ENCODE data around the gene ACHE. TPM values are rescaled to one million over a fixed set of nuclear protein-coding genes. Genes with fewer than 3 reads are reported as not detected.

The ACHE gene
- polyA plus RNA-seq, 1 donor from 2014 or later, result not detected

GRCh38 chr7:100882785-100883526, 12.7 kb downstream of the ACHE start:
- Mint-ChIP-seq H3K27ac (no peak overlapping the region), H3K27me3 (peaks cover 1% of the 10 kb centered on the region), H3K36me3 (peaks cover 16% of the 10 kb centered on the region), H3K4me3 (no peak overlapping the region), H3K9me3 (no peaks in the 10 kb centered on the region), H3K4me1 (peaks cover 30 to 35% (median 32%) of the 10 kb centered on the region in 3 donors)

GRCh38 chr7:100882201-100882600, 13.5 kb downstream of the ACHE start:
- Mint-ChIP-seq H3K9me3 (no peaks in the 10 kb centered on the region), H3K4me3 (no peak overlapping the region), H3K4me1 (peaks cover 23 to 31% (median 28%) of the 10 kb centered on the region in 3 donors), H3K27me3 (no peaks in the 10 kb centered on the region), H3K36me3 (peaks cover 10% of the 10 kb centered on the region), H3K27ac (no peak overlapping the region)

- H3K27me3 Mint-ChIP-seq, result no peaks in the 10 kb centered on the region
- no peak overlapping the region for H3K27ac Mint-ChIP-seq
- peaks cover 22 to 29% (median 27%) of the 10 kb centered on the region in 3 donors for H3K4me1 Mint-ChIP-seq
- H3K9me3 Mint-ChIP-seq, result peaks cover 0 to 2% (median 0%) of the 10 kb centered on the region in 3 donors
- peaks cover 8% of the 10 kb centered on the region for H3K36me3 Mint-ChIP-seq
- H3K4me3 Mint-ChIP-seq, result peak overlapping the region in 3 of 4 donors; percentile 43 to 75 (median 73)
Observed at GRCh38 chr7:100881136-100881535, 14.6 kb downstream of the ACHE start.

GRCh38 chr7:100880645-100881044, 15.0 kb downstream of the ACHE start:
- H3K27ac Mint-ChIP-seq, result peak overlapping the region in 1 of 3 donors; percentile 59
- H3K36me3 Mint-ChIP-seq, result peaks cover 8% of the 10 kb centered on the region
- H3K4me1 Mint-ChIP-seq, result peaks cover 24 to 29% (median 26%) of the 10 kb centered on the region in 3 donors
- no peaks in the 10 kb centered on the region for H3K27me3 Mint-ChIP-seq
- peak overlapping the region in 3 of 4 donors; percentile 28 to 81 (median 73) for H3K4me3 Mint-ChIP-seq
- peaks cover 0 to 2% (median 0%) of the 10 kb centered on the region in 3 donors for H3K9me3 Mint-ChIP-seq

GRCh38 chr7:100879685-100880261, 15.9 kb downstream of the ACHE start:
- H3K36me3 Mint-ChIP-seq, result peaks cover 6% of the 10 kb centered on the region
- peaks cover 0 to 2% (median 0%) of the 10 kb centered on the region in 3 donors for H3K9me3 Mint-ChIP-seq
- H3K27ac Mint-ChIP-seq, result no peak overlapping the region
- H3K27me3 Mint-ChIP-seq, result no peaks in the 10 kb centered on the region
- peaks cover 26 to 33% (median 26%) of the 10 kb centered on the region in 3 donors for H3K4me1 Mint-ChIP-seq
- peak overlapping the region in 1 of 4 donors; percentile 67 for H3K4me3 Mint-ChIP-seq

GRCh38 chr7:100878685-100879084, 17.0 kb downstream of the ACHE start:
- H3K27ac Mint-ChIP-seq, result peak overlapping the region in 2 of 3 donors; percentile 43 to 73
- no peaks in the 10 kb centered on the region for H3K27me3 Mint-ChIP-seq
- peak overlapping the region in 3 of 4 donors; percentile 46 to 67 (median 52) for H3K4me3 Mint-ChIP-seq
- peaks cover 25 to 38% (median 30%) of the 10 kb centered on the region in 3 donors for H3K4me1 Mint-ChIP-seq
- H3K9me3 Mint-ChIP-seq, result peaks cover 0 to 4% (median 0%) of the 10 kb centered on the region in 3 donors
- H3K36me3 Mint-ChIP-seq, result peaks cover 3% of the 10 kb centered on the region

- Mint-ChIP-seq H3K27me3 (no peaks in the 10 kb centered on the region), H3K9me3 (peaks cover 0 to 4% (median 0%) of the 10 kb centered on the region in 3 donors), H3K4me1 (peaks cover 25 to 39% (median 32%) of the 10 kb centered on the region in 3 donors), H3K4me3 (peak overlapping the region in 1 of 4 donors; percentile 67), H3K27ac (peak overlapping the region in 2 of 3 donors; percentile 43 to 73), H3K36me3 (peaks cover 3% of the 10 kb centered on the region)
Observed at GRCh38 chr7:100878013-100878412, 17.7 kb downstream of the ACHE start.

- Mint-ChIP-seq H3K36me3 (peaks cover 6% of the 10 kb centered on the region), H3K9me3 (peaks cover 0 to 4% (median 0%) of the 10 kb centered on the region in 3 donors), H3K27ac (peak overlapping the region; percentile 97 to 99 (median 98)), H3K4me3 (peak overlapping the region; percentile 98 to 100 (median 99)), H3K27me3 (no peaks in the 10 kb centered on the region), H3K4me1 (peaks cover 25 to 38% (median 28%) of the 10 kb centered on the region in 3 donors)
Observed at GRCh38 chr7:100875356-100875751, 20.3 kb downstream of the ACHE start.

GRCh38 chr7:100874577-100875355, 20.9 kb downstream of the ACHE start, which contains the start of gene SRRT:
Gene SRRT (plus strand): TSS chr7:100875103. CDS start chr7:100875591, 488 bp downstream.
- Mint-ChIP-seq H3K27ac (peak within 1 kb of the TSS; percentile 97 to 99 (median 98)), H3K27me3 (no peaks in the 10 kb centered on the region), H3K4me1 (peaks cover 25 to 35% (median 25%) of the 10 kb centered on the region in 3 donors), H3K4me3 (peak within 1 kb of the TSS; percentile 98 to 100 (median 99)), H3K36me3 (peaks cover 5% of the 10 kb centered on the region), H3K9me3 (peaks cover 0 to 4% (median 0%) of the 10 kb centered on the region in 3 donors)

- Mint-ChIP-seq H3K4me3 (peak overlapping the region; percentile 98 to 100 (median 99)), H3K9me3 (peaks cover 0 to 4% (median 0%) of the 10 kb centered on the region in 3 donors), H3K36me3 (peaks cover 3% of the 10 kb centered on the region), H3K27me3 (no peaks in the 10 kb centered on the region), H3K27ac (peak overlapping the region; percentile 97 to 99 (median 98)), H3K4me1 (peaks cover 24 to 32% (median 25%) of the 10 kb centered on the region in 3 donors)
Observed at GRCh38 chr7:100874300-100874576, 21.4 kb downstream of the ACHE start.

GRCh38 chr7:100873599-100874299, 21.9 kb downstream of the ACHE start:
- Mint-ChIP-seq H3K4me1 (peaks cover 23 to 32% (median 25%) of the 10 kb centered on the region in 3 donors), H3K27me3 (no peaks in the 10 kb centered on the region), H3K36me3 (peaks cover 3% of the 10 kb centered on the region), H3K27ac (peak overlapping the region; percentile 97 to 99 (median 98)), H3K9me3 (peaks cover 0 to 4% (median 0%) of the 10 kb centered on the region in 3 donors), H3K4me3 (peak overlapping the region; percentile 43 to 99 (median 82))

- Mint-ChIP-seq H3K36me3 (peaks cover 3% of the 10 kb centered on the region), H3K27ac (peak overlapping the region; percentile 39 to 74 (median 71)), H3K4me3 (peak overlapping the region; percentile 71 to 88 (median 84)), H3K9me3 (no peaks in the 10 kb centered on the region), H3K4me1 (peaks cover 0 to 6% (median 5%) of the 10 kb centered on the region in 3 donors), H3K27me3 (no peaks in the 10 kb centered on the region)
Observed at GRCh38 chr7:100867776-100868485, 27.8 kb downstream of the ACHE start.

- H3K36me3 Mint-ChIP-seq, result no peaks in the 10 kb centered on the region
- peak within 1 kb of the TSS; percentile 71 to 95 (median 84) for H3K4me3 Mint-ChIP-seq
- H3K4me1 Mint-ChIP-seq, result peaks cover 0 to 6% (median 5%) of the 10 kb centered on the region in 3 donors
- no peaks in the 10 kb centered on the region for H3K9me3 Mint-ChIP-seq
- peak within 1 kb of the TSS; percentile 39 to 74 (median 71) for H3K27ac Mint-ChIP-seq
- H3K27me3 Mint-ChIP-seq, result no peaks in the 10 kb centered on the region
Observed at GRCh38 chr7:100867040-100867775, 28.5 kb downstream of the ACHE start, which contains the start of gene TRIP6. Gene TRIP6 (plus strand): TSS chr7:100867387. CDS start chr7:100867498, 111 bp downstream.
